GM13976 (cell line): Measurements from ENCODE around the gene NOC4L.

Source experiments
- DNase-seq: peaks from one replicate; pipeline ENCODE4 v3.0.0; 2012; ENCODE audit warnings: low spot score
- in situ Hi-C: fragments of 300-500 bp; cut with MboI; formaldehyde crosslinking; loops from one replicate; pipeline ENCODE4 v1.12.0; 2022; ENCODE audit warnings: low sequenced_read_pairs, mixed read lengths, inconsistent platforms; ENCODE audit not compliant: unreplicated experiment
- TF ChIP-seq, protein P1 (sequence below): IDR thresholded peaks from 2 replicates; pipeline ENCODE4 v1.5.1; 2012; ENCODE audit warnings: borderline replicate concordance, mild to moderate bottlenecking; ENCODE audit not compliant: insufficient read depth; ENCODE audit errors: extremely low read depth, missing control alignments, control extremely low read depth

NOC4L gene

DNA sequence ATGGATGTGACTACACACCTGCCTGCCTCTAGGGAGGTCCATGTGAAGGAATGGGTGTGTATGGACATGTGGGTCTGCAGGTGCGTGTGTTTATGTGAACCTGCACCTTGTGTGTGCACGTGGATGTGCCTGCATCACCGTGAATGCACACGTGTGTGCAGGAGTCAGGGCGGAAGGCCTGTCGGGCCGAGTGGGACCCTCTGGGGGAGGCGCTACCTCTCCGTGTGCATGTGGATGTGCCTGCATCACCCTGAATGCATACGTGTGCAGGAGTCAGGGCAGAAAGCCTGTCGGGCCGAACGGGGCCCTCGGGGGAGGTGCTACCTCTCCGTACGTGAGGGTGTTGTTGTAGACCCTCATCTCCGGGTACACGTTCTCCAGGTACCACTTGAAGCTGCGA is 56.5 kb downstream of the NOC4L start:
- TF ChIP-seq, protein P1, sequence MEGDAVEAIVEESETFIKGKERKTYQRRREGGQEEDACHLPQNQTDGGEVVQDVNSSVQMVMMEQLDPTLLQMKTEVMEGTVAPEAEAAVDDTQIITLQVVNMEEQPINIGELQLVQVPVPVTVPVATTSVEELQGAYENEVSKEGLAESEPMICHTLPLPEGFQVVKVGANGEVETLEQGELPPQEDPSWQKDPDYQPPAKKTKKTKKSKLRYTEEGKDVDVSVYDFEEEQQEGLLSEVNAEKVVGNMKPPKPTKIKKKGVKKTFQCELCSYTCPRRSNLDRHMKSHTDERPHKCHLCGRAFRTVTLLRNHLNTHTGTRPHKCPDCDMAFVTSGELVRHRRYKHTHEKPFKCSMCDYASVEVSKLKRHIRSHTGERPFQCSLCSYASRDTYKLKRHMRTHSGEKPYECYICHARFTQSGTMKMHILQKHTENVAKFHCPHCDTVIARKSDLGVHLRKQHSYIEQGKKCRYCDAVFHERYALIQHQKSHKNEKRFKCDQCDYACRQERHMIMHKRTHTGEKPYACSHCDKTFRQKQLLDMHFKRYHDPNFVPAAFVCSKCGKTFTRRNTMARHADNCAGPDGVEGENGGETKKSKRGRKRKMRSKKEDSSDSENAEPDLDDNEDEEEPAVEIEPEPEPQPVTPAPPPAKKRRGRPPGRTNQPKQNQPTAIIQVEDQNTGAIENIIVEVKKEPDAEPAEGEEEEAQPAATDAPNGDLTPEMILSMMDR: no peak
- in situ Hi-C loops: no loop called here
- DNase-seq: no peak

DNA sequence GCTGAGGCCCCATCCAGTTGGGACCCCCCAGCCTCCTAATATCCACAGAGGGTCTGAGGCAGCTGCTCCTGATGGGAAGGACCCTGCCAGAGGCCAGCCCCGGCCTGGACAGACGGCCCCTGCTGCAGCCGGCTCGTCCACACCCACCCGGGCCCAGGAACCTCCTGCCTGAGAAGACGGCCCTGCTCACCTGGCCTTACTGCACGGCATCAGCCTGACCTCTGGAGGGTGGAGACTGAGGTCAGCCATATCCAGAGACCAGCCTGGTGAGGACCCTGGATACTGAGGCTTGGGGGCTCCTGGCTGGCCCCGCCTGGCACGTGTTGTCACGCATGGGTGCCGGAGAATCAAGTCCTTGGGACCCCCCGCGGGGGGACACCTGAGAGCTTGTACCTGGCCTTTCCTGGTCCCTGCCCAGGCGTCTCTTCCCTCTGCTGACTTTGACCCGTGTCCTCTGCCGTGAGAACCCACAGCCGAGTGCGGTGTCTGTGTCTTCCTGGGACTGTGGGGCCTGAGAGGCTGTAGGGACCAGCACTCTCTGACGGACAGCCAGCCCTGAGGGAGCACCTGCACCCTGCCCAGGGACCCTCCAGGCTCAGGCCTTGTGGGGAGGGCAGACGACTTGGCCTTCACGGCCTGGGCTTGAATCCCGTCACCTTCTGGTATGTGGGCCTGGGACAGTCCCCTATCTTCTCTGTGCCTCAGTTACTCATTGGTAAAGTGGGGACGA is 57.3 kb downstream of the NOC4L start:
- TF ChIP-seq, protein P1: no peak
- in situ Hi-C loops: no loop called here
- DNase-seq: no peak
